DOHH2 (cell line): ENCODE results near the gene SF3B2.

Experiments used
- H3F3A ChIP-seq: fragments of 200-600 bp; sonication (generic), shearing (Covaris generic); 2 replicates; pipeline ENCODE4 v1.6.0; 2016; ENCODE audit warnings: antibody characterized with exemption, mild to moderate bottlenecking; ENCODE audit not compliant: control insufficient read depth, insufficient read depth
- H3K27ac ChIP-seq: fragments of 200-600 bp; sonication (generic); 2 replicates; pipeline ENCODE4 v1.5.1; 2014; ENCODE audit warnings: low read depth, mild to moderate bottlenecking, low read length, moderate library complexity
- H3K27me3 ChIP-seq: fragments of 200-600 bp; sonication (generic); 2 replicates; pipeline ENCODE4 v1.6.1; 2014; ENCODE audit warnings: mild to moderate bottlenecking, low read length, mixed read lengths; ENCODE audit not compliant: control insufficient read depth
- H3K36me3 ChIP-seq: fragments of 200-600 bp; sonication (generic); 2 replicates; pipeline ENCODE4 v1.6.1; 2014; ENCODE audit warnings: mild to moderate bottlenecking, low read length, moderate library complexity, mixed read lengths; ENCODE audit not compliant: control insufficient read depth
- H3K4me1 ChIP-seq: fragments of 200-600 bp; sonication (generic); 2 replicates; pipeline ENCODE4 v1.6.1; 2014; ENCODE audit warnings: mild to moderate bottlenecking, low read length, mixed read lengths; ENCODE audit not compliant: control insufficient read depth
- H3K4me2 ChIP-seq: fragments of 200-600 bp; sonication (generic); 2 replicates; pipeline ENCODE4 v1.6.0; 2014; ENCODE audit warnings: mild to moderate bottlenecking, low read length, moderate library complexity
- H3K4me3 ChIP-seq: fragments of 200-600 bp; sonication (generic); 2 replicates; pipeline ENCODE4 v1.5.1; 2014; ENCODE audit warnings: mild to moderate bottlenecking, low read length, mixed read lengths
- H3K79me2 ChIP-seq: fragments of 200-600 bp; sonication (generic); 2 replicates; pipeline ENCODE4 v1.6.1; 2014; ENCODE audit warnings: mild to moderate bottlenecking, low read length, mixed read lengths; ENCODE audit not compliant: control insufficient read depth
- H3K9me2 ChIP-seq: fragments of 200-600 bp; sonication (generic); replicated peaks from 2 replicates; pipeline ENCODE4 v1.6.1; 2014; ENCODE audit warnings: mild to moderate bottlenecking, low read length, mixed read lengths; ENCODE audit not compliant: control insufficient read depth
- H3K9me3 ChIP-seq: fragments of 200-600 bp; sonication (generic); 2 replicates; pipeline ENCODE4 v1.6.1; 2014; ENCODE audit warnings: antibody characterized with exemption, low read length, mixed read lengths; ENCODE audit not compliant: control insufficient read depth, insufficient read depth
- H4K20me1 ChIP-seq: fragments of 200-600 bp; sonication (generic); 2 replicates; pipeline ENCODE4 v1.6.0; 2014; ENCODE audit warnings: low read depth, mild to moderate bottlenecking, antibody characterized with exemption, low read length, moderate library complexity; ENCODE audit not compliant: control insufficient read depth, insufficient read depth
- EZH2phosphoT487 ChIP-seq: fragments of 200-600 bp; sonication (generic); IDR thresholded peaks from 2 replicates; pipeline ENCODE4 v1.6.1; 2017; ENCODE audit warnings: borderline replicate concordance, mild to moderate bottlenecking, antibody characterized with exemption, low read length, moderate library complexity, mixed read lengths
- TF ChIP-seq, protein P1 (sequence below): fragments of 200-600 bp; sonication (generic); IDR thresholded peaks from one replicate; pipeline ENCODE4 v1.5.1; 2014; ENCODE audit warnings: antibody characterized with exemption, mild to moderate bottlenecking, low read depth, low read length; ENCODE audit not compliant: poor library complexity, severe bottlenecking

The SF3B2 gene

DNA sequence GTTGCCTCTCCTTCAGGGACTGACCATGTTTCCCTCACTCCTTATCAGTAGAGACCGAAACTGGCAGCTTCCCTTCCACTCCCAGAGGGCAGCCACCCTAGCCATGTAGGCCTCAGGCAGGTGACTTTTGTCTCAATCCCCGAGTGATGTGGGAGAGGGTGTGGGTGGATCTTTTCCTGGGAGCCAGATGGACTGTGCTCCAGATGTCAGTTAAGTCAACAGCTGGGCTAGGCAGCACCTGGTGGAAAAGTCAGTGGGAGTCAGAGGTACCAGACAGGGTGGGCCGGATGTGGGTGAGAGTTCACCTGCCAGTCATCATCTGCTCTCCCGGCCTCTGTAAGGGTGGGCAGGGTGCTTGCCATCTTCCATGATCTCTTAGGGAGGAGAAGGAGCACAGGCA is 48.0 kb upstream of the SF3B2 start:
- H3K36me3 ChIP-seq = peaks cover 49% of the 10 kb centered on the region
- no peak overlapping the region for H3K4me3 ChIP-seq
- H3K27ac ChIP-seq = no peak overlapping the region
- no peaks in the 10 kb centered on the region for H3K27me3 ChIP-seq
- H3F3A ChIP-seq = peaks cover 15% of the 10 kb centered on the region
- H4K20me1 ChIP-seq = peaks cover 8% of the 10 kb centered on the region; the same call in 1 of the 2 replicates
- no peaks in the 10 kb centered on the region for H3K9me3 ChIP-seq
- TF ChIP-seq, protein P1, sequence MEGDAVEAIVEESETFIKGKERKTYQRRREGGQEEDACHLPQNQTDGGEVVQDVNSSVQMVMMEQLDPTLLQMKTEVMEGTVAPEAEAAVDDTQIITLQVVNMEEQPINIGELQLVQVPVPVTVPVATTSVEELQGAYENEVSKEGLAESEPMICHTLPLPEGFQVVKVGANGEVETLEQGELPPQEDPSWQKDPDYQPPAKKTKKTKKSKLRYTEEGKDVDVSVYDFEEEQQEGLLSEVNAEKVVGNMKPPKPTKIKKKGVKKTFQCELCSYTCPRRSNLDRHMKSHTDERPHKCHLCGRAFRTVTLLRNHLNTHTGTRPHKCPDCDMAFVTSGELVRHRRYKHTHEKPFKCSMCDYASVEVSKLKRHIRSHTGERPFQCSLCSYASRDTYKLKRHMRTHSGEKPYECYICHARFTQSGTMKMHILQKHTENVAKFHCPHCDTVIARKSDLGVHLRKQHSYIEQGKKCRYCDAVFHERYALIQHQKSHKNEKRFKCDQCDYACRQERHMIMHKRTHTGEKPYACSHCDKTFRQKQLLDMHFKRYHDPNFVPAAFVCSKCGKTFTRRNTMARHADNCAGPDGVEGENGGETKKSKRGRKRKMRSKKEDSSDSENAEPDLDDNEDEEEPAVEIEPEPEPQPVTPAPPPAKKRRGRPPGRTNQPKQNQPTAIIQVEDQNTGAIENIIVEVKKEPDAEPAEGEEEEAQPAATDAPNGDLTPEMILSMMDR = no peak
- TF ChIP-seq EZH2phosphoT487 = no peak
- no peak overlapping the region for H3K4me2 ChIP-seq
- H3K9me2 ChIP-seq = no peaks in the 10 kb centered on the region
- H3K79me2 ChIP-seq = peaks cover 46% of the 10 kb centered on the region
- H3K4me1 ChIP-seq = peaks cover 14% of the 10 kb centered on the region

DNA sequence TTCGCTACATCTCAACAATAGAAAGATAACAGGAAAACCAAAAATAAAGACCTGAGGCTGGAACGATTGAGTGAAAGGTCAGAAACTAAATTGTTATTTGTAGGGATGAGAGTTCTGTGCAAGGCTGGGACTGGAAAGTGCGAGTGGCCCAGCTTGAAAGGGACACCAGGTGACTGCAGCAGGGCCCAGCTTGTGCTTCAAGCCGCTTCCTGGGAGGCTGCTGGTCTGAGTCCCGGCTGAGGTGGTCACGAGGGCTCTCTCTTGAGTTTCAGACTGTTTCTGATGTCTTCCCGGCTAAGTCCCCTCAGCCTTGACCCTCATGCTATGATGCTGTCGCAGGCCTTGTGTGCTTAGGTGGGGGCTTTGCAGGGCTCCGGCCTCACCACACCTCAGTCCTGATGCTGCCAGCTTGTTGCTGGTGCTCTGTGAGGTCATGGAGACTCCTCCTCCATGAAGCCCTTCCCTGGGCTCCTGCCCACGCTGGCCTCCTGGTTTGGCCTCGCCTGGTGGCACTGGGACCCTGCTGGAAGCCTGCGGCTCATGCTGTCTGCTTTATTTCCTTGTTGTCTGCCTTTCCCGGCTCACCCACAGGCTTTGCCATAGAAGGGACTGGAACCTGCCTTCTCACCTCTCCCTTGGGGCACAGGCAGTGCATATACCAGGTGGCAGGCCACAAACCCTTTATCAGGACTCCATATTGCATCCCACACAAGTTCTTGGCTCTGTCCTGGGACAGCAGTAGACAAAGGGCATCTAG is 45.9 kb upstream of the SF3B2 start:
- H3K27me3 ChIP-seq = no peaks in the 10 kb centered on the region
- peaks cover 5% of the 10 kb centered on the region; the same call in 1 of the 2 replicates for H4K20me1 ChIP-seq
- peaks cover 6% of the 10 kb centered on the region for H3K4me1 ChIP-seq
- H3K79me2 ChIP-seq = peaks cover 26% of the 10 kb centered on the region
- H3K9me2 ChIP-seq = no peaks in the 10 kb centered on the region
- H3K27ac ChIP-seq = no peak overlapping the region
- H3K36me3 ChIP-seq = peaks cover 36% of the 10 kb centered on the region
- peaks cover 15% of the 10 kb centered on the region for H3F3A ChIP-seq
- no peak overlapping the region for H3K4me2 ChIP-seq
- no peak overlapping the region for H3K4me3 ChIP-seq
- no peak for TF ChIP-seq EZH2phosphoT487
- TF ChIP-seq, protein P1 = no peak
- no peaks in the 10 kb centered on the region for H3K9me3 ChIP-seq

DNA sequence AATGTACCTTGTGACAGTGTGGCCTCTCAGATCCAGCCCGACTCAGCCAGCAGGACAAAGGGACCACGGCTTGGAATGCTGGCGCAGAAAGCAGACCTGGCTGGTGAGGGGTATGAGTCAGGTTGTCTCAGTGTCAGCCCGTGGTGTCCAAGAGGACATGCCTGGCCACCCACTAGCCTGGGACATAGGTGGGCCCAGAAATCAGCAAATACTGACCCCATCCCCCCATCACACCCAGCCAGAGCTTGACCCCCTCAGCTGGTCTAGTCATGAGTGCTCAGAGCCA is 45.3 kb upstream of the SF3B2 start:
- H3K36me3 ChIP-seq = peaks cover 31% of the 10 kb centered on the region
- no peaks in the 10 kb centered on the region for H3K9me2 ChIP-seq
- no peak overlapping the region for H3K4me3 ChIP-seq
- peaks cover 5% of the 10 kb centered on the region; the same call in 1 of the 2 replicates for H4K20me1 ChIP-seq
- H3K27ac ChIP-seq = no peak overlapping the region
- no peak overlapping the region for H3K4me2 ChIP-seq
- H3K79me2 ChIP-seq = peaks cover 21% of the 10 kb centered on the region
- no peaks in the 10 kb centered on the region for H3K9me3 ChIP-seq
- 0 out of 2 replicates have a peak, but pooled peaks cover 4% of the 10 kb centered on the region for H3K27me3 ChIP-seq
- TF ChIP-seq, protein P1 = no peak
- TF ChIP-seq EZH2phosphoT487 = no peak
- peaks cover 12% of the 10 kb centered on the region for H3F3A ChIP-seq
- H3K4me1 ChIP-seq = peaks cover 6% of the 10 kb centered on the region
